ENCODE measurements around the gene CYP19A1.
"Not testable (repeated sequence)": the region's sequence is repeated elsewhere in the genome, so short reads cannot be mapped to it uniquely, and the experiment has no call there.

Gene CYP19A1

GRCh38 chr15:51189669-51190385 is 148.6 kb downstream of the CYP19A1 start:
- no peaks in the 10 kb centered on the region for H3K79me2 ChIP-seq (ENCODE audit: insufficient read depth, low read length)
- no peaks in the 10 kb centered on the region for H4K20me1 ChIP-seq (ENCODE audit: insufficient read depth, low read length)
- H3K36me3 ChIP-seq (ENCODE audit: insufficient read depth, low read length) = no peaks in the 10 kb centered on the region
- no peak overlapping the region for H2AFZ ChIP-seq (ENCODE audit: low read length)
- no peaks in the 10 kb centered on the region for H3K27me3 ChIP-seq (ENCODE audit: insufficient read depth, low read length)
- no peaks in the 10 kb centered on the region for H3K9me2 ChIP-seq (ENCODE audit: low read depth, low read length)
- no peak overlapping the region for H3K4me3 ChIP-seq (ENCODE audit: low read depth, low read length, poor library complexity, severe bottlenecking)
- H3K4me1 ChIP-seq (ENCODE audit: insufficient read depth, low read length, severe bottlenecking) = no peaks in the 10 kb centered on the region
- no peak for TF ChIP-seq CTCF (IDR thresholded peaks at IDR 0.05; ENCODE audit: low read length)
- TF ChIP-seq EZH2 (IDR thresholded peaks at IDR 0.05; ENCODE audit: borderline replicate concordance, low read length) = no peak
- no peaks in the 10 kb centered on the region for H3F3A ChIP-seq (ENCODE audit: insufficient read depth, low read length)
- H3K9me3 ChIP-seq (ENCODE audit: low read length) = no peaks in the 10 kb centered on the region
- H3K9ac ChIP-seq (ENCODE audit: low read length) = no peak overlapping the region
- H3K27ac ChIP-seq (ENCODE audit: low read depth, low read length, poor library complexity, severe bottlenecking) = no peak overlapping the region
- no peak overlapping the region for H3K4me2 ChIP-seq (ENCODE audit: low read length)

- H3K27ac ChIP-seq (ENCODE audit: low read depth, low read length, poor library complexity, severe bottlenecking); H3K36me3 ChIP-seq (ENCODE audit: insufficient read depth, low read length); H3K4me3 ChIP-seq (ENCODE audit: low read depth, low read length, poor library complexity, severe bottlenecking); H3K9me3 ChIP-seq (ENCODE audit: low read length); H3K9me2 ChIP-seq (ENCODE audit: low read depth, low read length); H2AFZ ChIP-seq (ENCODE audit: low read length); H3F3A ChIP-seq (ENCODE audit: insufficient read depth, low read length); H3K4me2 ChIP-seq (ENCODE audit: low read length); H3K79me2 ChIP-seq (ENCODE audit: insufficient read depth, low read length); H3K27me3 ChIP-seq (ENCODE audit: insufficient read depth, low read length); H3K9ac ChIP-seq (ENCODE audit: low read length); H3K4me1 ChIP-seq (ENCODE audit: insufficient read depth, low read length, severe bottlenecking); H4K20me1 ChIP-seq (ENCODE audit: insufficient read depth, low read length): not testable (repeated sequence)
Measured at GRCh38 chr15:51188791-51189190, 149.6 kb downstream of the CYP19A1 start.

- Histone ChIP-seq H4K20me1 (ENCODE audit: insufficient read depth, low read length) (no peaks in the 10 kb centered on the region), H3K4me1 (ENCODE audit: insufficient read depth, low read length, severe bottlenecking) (no peaks in the 10 kb centered on the region), H3F3A (ENCODE audit: insufficient read depth, low read length) (no peaks in the 10 kb centered on the region), H3K9me2 (ENCODE audit: low read depth, low read length) (no peaks in the 10 kb centered on the region), H3K27ac (ENCODE audit: low read depth, low read length, poor library complexity, severe bottlenecking) (no peak overlapping the region), H3K9me3 (ENCODE audit: low read length) (no peaks in the 10 kb centered on the region), H3K27me3 (ENCODE audit: insufficient read depth, low read length) (no peaks in the 10 kb centered on the region), H3K36me3 (ENCODE audit: insufficient read depth, low read length) (no peaks in the 10 kb centered on the region), H2AFZ (ENCODE audit: low read length) (no peak overlapping the region), H3K9ac (ENCODE audit: low read length) (no peak overlapping the region), H3K79me2 (ENCODE audit: insufficient read depth, low read length) (no peaks in the 10 kb centered on the region), H3K4me3 (ENCODE audit: low read depth, low read length, poor library complexity, severe bottlenecking) (no peak overlapping the region), H3K4me2 (ENCODE audit: low read length) (no peak overlapping the region)
- TF ChIP-seq CTCF (IDR thresholded peaks at IDR 0.05; ENCODE audit: low read length) = no peak
- TF ChIP-seq EZH2 (IDR thresholded peaks at IDR 0.05; ENCODE audit: borderline replicate concordance, low read length) = no peak
Measured at GRCh38 chr15:51186891-51187290, 151.5 kb downstream of the CYP19A1 start.

GRCh38 chr15:51186181-51186705 is 152.2 kb downstream of the CYP19A1 start:
- Histone ChIP-seq H3K4me2 (ENCODE audit: low read length) (no peak overlapping the region), H3K4me1 (ENCODE audit: insufficient read depth, low read length, severe bottlenecking) (no peaks in the 10 kb centered on the region), H3K79me2 (ENCODE audit: insufficient read depth, low read length) (no peaks in the 10 kb centered on the region), H3K9ac (ENCODE audit: low read length) (no peak overlapping the region), H3F3A (ENCODE audit: insufficient read depth, low read length) (no peaks in the 10 kb centered on the region), H3K27ac (ENCODE audit: low read depth, low read length, poor library complexity, severe bottlenecking) (no peak overlapping the region), H3K36me3 (ENCODE audit: insufficient read depth, low read length) (no peaks in the 10 kb centered on the region), H3K9me3 (ENCODE audit: low read length) (no peaks in the 10 kb centered on the region), H3K9me2 (ENCODE audit: low read depth, low read length) (no peaks in the 10 kb centered on the region), H2AFZ (ENCODE audit: low read length) (no peak overlapping the region), H3K27me3 (ENCODE audit: insufficient read depth, low read length) (no peaks in the 10 kb centered on the region), H4K20me1 (ENCODE audit: insufficient read depth, low read length) (no peaks in the 10 kb centered on the region), H3K4me3 (ENCODE audit: low read depth, low read length, poor library complexity, severe bottlenecking) (no peak overlapping the region)
- TF ChIP-seq CTCF (IDR thresholded peaks at IDR 0.05; ENCODE audit: low read length) (no peak), EZH2 (IDR thresholded peaks at IDR 0.05; ENCODE audit: borderline replicate concordance, low read length) (no peak)

All from OCI-LY1 (cell line).